Suprapubic skin (tissue), 4 donors: ENCODE data around the gene ITSN1. TPM values are rescaled to one million over a fixed set of nuclear protein-coding genes. Genes with fewer than 3 reads are reported as not detected.

Experiments
- DNase-seq, 2 donors: peaks; one replicate each; pipeline ENCODE4 v3.0.0-alpha.2; 2019; ENCODE audit warnings: low spot score in 2 of 2
- H3K27ac ChIP-seq: fragments of 200-600 bp; sonication (generic); one replicate; pipeline ENCODE4 v1.5.1; 2019
- H3K27me3 ChIP-seq: fragments of 200-600 bp; sonication (generic); one replicate; pipeline ENCODE4 v1.5.1; 2019
- H3K36me3 ChIP-seq: fragments of 200-600 bp; sonication (generic); one replicate; pipeline ENCODE4 v1.5.1; 2019
- H3K4me1 ChIP-seq: fragments of 200-600 bp; sonication (generic); one replicate; pipeline ENCODE4 v1.5.1; 2019
- H3K4me3 ChIP-seq: fragments of 200-600 bp; sonication (generic); one replicate; pipeline ENCODE4 v1.5.1; 2019; ENCODE audit warnings: mild to moderate bottlenecking
- H3K9me3 ChIP-seq: fragments of 200-600 bp; sonication (generic); one replicate; pipeline ENCODE4 v1.5.1; 2019
- EP300 ChIP-seq: sonication (generic); formaldehyde crosslinking; IDR thresholded peaks from one replicate; pipeline ENCODE4 v1.6.1; 2017; ENCODE audit warnings: antibody characterized with exemption
- POLR2A ChIP-seq, 2 donors: fragments of 450-650 bp; IDR thresholded peaks; one replicate each; pipeline ENCODE4 v1.6.1; 2017; ENCODE audit warnings: antibody characterized with exemption in 2 of 2, mild to moderate bottlenecking in 2 of 2, moderate library complexity in 2 of 2
- POLR2AphosphoS5 ChIP-seq, 3 donors: sonication (generic); formaldehyde crosslinking; IDR thresholded peaks; one replicate each; pipeline ENCODE4 v1.6.1; 2017; ENCODE audit warnings: antibody characterized with exemption in 3 of 3
- WGBS: methylation state at CpG from one replicate; pipeline ENCODE4 v1.1.5; 2018; 5-methylcytosine and 5-hydroxymethylcytosine counted together
- total RNA-seq, 4 donors: library from RNA; depleted of rRNA; stranded (reverse); fragments of >200 nt; gene quantifications; one replicate each; pipeline ENCODE4 v1.1.0, GENCODE V29; 2016
- TF ChIP-seq, protein P1 (sequence below), 2 donors: fragments of 200-600 bp in 1 of 2; fragments of 450-650 bp in 1 of 2; sonication (generic) in 1 of 2; IDR thresholded peaks; one replicate each; pipeline ENCODE4 v1.5.1; 2016 to 2019; ENCODE audit warnings: antibody characterized with exemption in 2 of 2, mild to moderate bottlenecking in 1 of 2, moderate library complexity in 1 of 2

Gene ITSN1
- total RNA-seq, 4 donors from 2014 or later = 23.8 to 53.3 (median 35.2) TPM

DNA sequence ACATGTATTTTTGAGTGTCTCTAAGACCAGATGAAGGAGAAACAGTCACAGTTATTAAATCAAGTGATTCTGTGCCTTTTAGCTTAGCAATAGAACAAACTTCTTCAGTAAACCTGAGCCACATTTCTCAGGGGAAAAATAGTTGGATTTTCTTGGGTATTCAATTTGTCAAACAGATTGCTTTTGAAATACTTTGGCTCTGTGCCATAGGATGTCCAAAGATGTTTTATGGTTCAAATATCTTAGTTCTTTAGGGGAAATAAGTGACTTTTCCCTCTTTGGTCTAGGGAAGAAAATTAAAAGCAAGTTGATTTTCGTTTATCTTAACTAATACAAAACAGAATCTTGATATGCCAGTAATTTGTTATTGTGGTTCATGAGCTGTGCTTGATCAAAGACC is 147.4 kb downstream of the ITSN1 start:
- Histone ChIP-seq H3K9me3 (no peaks in the 10 kb centered on the region), H3K4me1 (peaks cover 3% of the 10 kb centered on the region), H3K27me3 (no peaks in the 10 kb centered on the region), H3K4me3 (no peak overlapping the region), H3K36me3 (peaks cover 10% of the 10 kb centered on the region), H3K27ac (no peak overlapping the region)
- DNase-seq = no peak
- no peak for TF ChIP-seq POLR2AphosphoS5 (IDR thresholded peaks at IDR 0.05)
- TF ChIP-seq, protein P1, sequence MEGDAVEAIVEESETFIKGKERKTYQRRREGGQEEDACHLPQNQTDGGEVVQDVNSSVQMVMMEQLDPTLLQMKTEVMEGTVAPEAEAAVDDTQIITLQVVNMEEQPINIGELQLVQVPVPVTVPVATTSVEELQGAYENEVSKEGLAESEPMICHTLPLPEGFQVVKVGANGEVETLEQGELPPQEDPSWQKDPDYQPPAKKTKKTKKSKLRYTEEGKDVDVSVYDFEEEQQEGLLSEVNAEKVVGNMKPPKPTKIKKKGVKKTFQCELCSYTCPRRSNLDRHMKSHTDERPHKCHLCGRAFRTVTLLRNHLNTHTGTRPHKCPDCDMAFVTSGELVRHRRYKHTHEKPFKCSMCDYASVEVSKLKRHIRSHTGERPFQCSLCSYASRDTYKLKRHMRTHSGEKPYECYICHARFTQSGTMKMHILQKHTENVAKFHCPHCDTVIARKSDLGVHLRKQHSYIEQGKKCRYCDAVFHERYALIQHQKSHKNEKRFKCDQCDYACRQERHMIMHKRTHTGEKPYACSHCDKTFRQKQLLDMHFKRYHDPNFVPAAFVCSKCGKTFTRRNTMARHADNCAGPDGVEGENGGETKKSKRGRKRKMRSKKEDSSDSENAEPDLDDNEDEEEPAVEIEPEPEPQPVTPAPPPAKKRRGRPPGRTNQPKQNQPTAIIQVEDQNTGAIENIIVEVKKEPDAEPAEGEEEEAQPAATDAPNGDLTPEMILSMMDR (IDR thresholded peaks at IDR 0.05) = no peak
- 56% methylated on average over 1 of the region's 1 CpG for WGBS

DNA sequence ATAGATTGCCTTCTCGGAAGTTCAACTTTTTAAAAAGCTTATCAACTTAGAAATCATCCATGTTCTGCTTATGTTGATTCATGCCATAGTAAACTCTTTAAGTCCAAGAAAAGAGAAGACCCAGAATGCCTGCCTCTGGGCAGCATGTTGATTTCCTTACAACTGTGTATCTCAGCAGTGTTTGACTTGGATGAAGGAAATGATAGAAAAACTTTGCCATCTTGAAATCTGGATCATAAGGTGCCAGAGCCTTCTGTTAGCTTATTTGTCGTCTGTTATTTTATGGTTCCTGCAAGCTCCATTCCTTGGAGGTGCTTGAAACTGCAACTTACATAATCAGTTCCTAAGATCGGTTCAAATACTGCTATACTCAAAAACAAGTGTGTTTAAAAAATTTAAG is 148.8 kb downstream of the ITSN1 start:
- Histone ChIP-seq H3K4me1 (peaks cover 3% of the 10 kb centered on the region), H3K27me3 (no peaks in the 10 kb centered on the region), H3K36me3 (peaks cover 20% of the 10 kb centered on the region), H3K9me3 (no peaks in the 10 kb centered on the region), H3K4me3 (no peak overlapping the region), H3K27ac (no peak overlapping the region)
- TF ChIP-seq EP300 (no peak), POLR2AphosphoS5 (IDR thresholded peaks at IDR 0.05) (no peak), POLR2A (IDR thresholded peaks at IDR 0.05) (no peak)
- TF ChIP-seq, protein P1 (IDR thresholded peaks at IDR 0.05) = no peak
- 89% methylated on average over 3 of the region's 3 CpGs for WGBS
- no peak for DNase-seq

DNA sequence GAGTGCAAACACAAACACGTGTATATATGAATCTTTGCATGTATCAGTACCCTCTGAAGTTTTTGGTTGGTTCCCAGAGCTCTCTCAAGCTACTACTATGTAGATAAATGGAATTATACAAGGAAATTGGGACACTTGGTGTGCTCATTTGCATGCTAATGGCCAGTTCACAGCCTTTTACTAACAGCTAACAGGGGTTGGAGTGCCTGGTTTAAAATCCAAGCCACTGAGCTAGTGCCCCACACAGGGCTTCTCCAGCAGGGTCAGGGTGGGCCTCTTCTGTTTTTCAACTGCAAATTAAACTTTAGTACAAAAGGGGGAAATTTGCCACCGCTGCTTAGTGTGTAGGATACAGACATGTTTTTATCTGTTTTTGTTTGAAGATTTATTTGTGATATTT is 152.3 kb downstream of the ITSN1 start:
- TF ChIP-seq POLR2AphosphoS5 (IDR thresholded peaks at IDR 0.05) (no peak), POLR2A (IDR thresholded peaks at IDR 0.05) (no peak), EP300 (no peak)
- TF ChIP-seq, protein P1 (IDR thresholded peaks at IDR 0.05) = no peak
- no peaks in the 10 kb centered on the region for H3K9me3 ChIP-seq
- WGBS = 71% methylated on average over 2 of the region's 2 CpGs
- no peak for DNase-seq
- no peaks in the 10 kb centered on the region for H3K27me3 ChIP-seq
- H3K4me1 ChIP-seq = no peaks in the 10 kb centered on the region
- no peak overlapping the region for H3K27ac ChIP-seq
- peaks cover 25% of the 10 kb centered on the region for H3K36me3 ChIP-seq
- H3K4me3 ChIP-seq = no peak overlapping the region

DNA sequence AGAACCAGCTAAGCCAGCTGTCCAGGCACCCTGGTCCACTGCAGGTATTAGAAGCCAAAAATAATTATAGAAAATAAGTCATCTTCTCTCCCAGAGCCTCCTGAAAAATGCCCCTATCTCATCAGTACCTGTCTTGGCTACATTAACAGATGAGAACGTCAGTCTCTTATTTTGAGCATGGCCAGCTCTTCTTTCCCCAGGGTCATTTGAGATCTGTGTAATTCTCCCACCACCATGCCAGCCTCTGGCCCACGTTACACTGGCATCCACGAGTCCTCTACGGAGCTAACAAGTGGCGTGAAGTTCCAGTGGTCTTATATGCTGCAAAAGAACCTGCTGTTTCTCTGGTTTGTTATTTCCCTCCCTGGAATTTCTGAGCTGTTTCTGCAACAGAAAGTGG is 155.3 kb downstream of the ITSN1 start:
- Histone ChIP-seq H3K9me3 (no peaks in the 10 kb centered on the region), H3K4me3 (no peak overlapping the region), H3K4me1 (peaks cover 12% of the 10 kb centered on the region), H3K27me3 (no peaks in the 10 kb centered on the region), H3K36me3 (peaks cover 25% of the 10 kb centered on the region), H3K27ac (no peak overlapping the region)
- no peak for DNase-seq
- whole genome bisulfite sequencing = 90% methylated on average over 5 of the region's 5 CpGs
- TF ChIP-seq, protein P1 (IDR thresholded peaks at IDR 0.05) = no peak

DNA sequence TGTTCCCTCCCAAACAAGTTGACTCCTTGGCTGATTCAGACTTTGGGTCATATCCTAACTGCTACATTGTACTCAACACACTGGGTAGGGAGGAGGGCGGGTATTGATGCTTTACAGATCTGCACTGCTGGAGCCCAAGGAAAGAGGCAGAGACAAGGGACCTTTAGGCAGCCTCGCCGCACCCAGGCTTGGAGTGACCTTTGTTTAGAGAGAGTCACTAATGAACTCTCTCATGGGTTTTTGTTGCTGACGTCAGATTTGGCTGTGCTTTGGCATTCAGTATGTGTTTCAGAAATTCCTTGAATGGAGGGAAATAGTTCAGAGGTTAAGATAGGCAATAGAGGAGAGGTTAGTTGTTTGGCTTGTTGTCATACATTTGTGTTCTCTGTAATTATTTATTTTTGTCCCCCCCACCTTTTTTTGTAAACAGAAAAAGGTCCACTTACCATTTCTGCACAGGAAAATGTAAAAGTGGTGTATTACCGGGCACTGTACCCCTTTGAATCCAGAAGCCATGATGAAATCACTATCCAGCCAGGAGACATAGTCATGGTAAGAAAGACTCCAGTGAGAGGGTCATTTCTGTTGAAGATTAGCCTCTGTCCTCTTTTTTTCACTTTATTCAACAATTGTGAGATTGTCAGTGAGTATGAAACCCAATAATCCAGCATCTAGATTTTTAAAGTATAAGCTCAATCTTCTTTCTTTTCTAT is 157.2 kb downstream of the ITSN1 start:
- DNase-seq = no peak
- TF ChIP-seq, protein P1 (IDR thresholded peaks at IDR 0.05) = no peak
- TF ChIP-seq EP300 = no peak
- TF ChIP-seq POLR2AphosphoS5 (IDR thresholded peaks at IDR 0.05) = no peak
- TF ChIP-seq POLR2A (IDR thresholded peaks at IDR 0.05) = no peak
- H3K27ac ChIP-seq = no peak overlapping the region
- no peaks in the 10 kb centered on the region for H3K9me3 ChIP-seq
- WGBS = 78% methylated on average over 5 of the region's 5 CpGs
- H3K4me1 ChIP-seq = peaks cover 20% of the 10 kb centered on the region
- H3K27me3 ChIP-seq = no peaks in the 10 kb centered on the region
- H3K36me3 ChIP-seq = peaks cover 23% of the 10 kb centered on the region
- no peak overlapping the region for H3K4me3 ChIP-seq
